NCI-H187 treated with DMSO at 0.1 percent for 48 hours (cell line): Measurements from ENCODE around the gene LRTM2.

ENCODE experiments used
- DNase-seq: peaks from one replicate; lab custom pipeline; 2025; lab: John Stamatoyannopoulos, UW

LRTM2 gene

DNA sequence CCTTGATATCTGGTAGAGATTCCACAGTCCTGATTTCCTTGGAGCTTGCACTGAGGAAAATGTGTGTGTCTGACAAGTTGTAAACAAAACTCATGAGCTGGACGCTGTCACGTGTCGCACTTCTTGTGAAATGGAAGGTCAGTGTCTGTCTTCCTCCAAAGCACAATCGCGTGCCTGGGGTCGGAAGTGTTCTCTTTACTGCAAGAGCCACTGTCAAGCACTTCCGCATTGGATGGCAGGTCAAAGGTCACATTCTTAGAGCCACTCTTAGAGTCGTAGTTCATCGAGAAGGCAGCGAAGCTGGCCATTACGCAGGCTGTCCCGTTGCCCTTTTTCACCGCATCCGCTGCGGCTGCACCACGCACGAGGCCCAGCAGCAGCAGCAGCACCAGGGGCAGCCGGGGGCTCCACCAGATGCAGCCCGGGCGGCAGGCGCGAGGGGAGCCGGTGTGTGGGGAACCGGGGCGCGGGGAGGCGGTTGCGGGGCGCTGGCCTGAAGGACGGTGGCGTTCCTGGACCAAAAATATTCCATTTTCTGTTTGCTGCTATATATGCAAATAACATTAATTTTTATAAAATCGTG is 45.0 kb downstream of the LRTM2 start:
- DNase-seq: no peak

DNA sequence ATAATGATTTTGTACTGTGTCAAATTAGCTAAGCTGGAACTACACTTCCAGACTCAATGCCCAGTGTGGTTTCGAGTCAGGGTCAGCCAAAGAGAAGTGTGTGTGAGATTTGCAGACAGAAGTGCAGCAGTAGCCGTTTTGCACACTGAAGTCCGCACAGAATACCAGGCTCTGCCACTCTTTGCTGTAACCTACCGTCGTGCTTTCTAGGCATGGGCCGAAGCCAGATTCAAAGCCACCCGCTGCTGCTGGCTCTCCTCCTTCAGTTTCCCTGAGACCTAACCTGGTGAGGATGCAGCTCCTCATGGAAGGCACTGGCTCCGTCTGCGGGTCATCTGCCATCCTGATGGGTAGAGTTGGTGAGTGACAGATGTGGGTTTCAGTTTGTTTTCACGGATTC is 48.8 kb downstream of the LRTM2 start:
- DNase-seq: no peak

DNA sequence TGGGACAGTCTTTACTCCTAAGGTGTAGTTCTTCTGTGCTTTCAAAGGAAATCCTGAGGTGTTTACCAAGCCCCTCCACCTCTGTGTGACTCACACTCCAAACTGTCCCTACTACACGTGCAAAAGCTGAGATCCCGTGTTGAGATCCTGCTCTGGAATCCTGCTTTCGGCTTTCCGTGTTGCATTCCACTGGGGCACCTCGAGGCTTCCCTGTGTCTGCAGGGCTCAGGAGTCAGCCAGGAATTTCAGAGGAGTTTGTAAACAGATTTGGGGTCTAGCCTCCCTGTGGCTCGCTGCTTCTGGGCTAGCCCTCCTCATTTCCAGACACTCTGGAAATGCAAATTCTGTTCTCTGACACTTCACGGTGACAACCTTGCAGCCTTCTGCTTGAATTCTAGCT is 49.7 kb downstream of the LRTM2 start:
- DNase-seq: no peak

DNA sequence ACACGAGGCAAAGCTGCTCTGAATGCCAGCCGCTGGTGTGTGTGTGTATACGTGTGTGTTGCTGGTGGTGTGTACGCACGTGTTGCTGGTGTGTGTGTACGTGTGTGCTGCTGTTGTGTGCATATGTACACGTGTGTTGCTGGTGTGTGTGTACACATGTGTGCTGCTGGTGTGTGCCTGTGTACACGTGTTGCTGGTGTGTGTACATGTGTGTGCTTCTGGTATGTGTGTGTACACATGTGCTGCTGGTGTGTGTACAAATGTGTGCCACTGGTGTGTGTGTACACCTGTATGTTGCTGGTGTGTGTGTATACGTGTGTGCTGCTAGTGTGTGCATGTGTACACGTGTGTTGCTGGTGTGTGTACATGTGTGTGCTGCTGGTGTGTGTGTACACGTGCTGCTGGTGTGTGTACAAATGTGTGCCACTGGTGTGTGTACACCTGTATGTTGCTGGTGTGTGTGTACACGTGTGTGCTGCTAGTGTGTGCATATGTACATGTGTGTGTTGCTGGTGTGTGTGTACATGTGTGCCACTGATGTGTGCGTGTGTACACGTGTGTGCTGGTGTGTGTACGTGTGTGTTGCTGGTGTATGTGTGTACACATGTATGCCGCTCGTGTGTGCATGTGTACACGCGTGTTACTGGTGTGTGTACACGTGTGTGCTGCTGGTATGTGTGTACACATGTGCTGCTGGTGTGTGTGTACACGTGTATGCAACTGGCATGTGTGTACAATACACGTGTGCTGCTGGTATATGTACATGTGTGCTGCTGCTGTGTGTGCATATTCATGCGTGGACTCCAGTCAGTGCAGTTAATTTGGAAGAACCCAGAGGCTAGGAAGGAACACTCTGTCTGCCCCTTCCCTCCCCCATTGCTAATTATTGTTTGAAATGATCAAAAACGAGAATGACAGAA is 50.9 kb downstream of the LRTM2 start:
- DNase-seq: no peak

DNA sequence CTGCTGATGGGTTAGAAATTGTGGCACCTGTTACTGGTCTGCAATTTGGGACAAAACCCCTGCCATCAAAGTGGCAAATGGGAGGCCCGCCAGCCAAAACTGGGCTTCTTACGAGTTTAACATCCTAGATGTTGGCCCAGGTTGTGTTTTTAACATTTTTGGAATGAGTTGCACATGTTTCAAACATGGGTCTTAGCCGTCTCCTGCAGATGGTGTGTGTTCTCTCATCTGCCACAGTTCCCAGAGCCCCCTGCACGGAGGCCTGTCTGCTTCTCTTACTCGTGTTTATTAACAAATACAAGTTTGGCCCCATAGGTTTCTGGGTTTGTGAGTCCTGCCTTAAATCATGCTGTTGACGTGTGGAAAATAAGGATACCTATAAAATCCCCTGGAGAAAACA is 51.6 kb downstream of the LRTM2 start:
- DNase-seq: no peak

DNA sequence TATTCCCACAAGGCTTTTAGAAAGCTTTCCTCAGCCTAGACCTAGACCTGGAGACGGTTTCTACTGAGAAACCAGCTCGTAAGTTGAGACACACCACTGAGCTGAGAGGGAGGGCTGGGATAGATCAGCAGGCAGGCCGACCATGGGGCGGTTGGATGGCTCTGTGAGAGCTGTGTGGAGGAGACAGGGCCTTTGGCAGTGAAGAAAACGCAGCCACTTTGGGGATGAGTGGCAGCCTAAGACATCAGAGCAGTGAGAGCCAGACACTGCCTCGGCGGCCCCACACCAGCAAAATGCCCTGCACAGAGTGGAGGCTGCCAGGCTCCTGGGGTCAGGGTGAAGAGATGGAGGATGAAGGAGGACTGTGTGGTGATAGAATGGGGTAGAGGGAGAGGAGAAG is 52.1 kb downstream of the LRTM2 start:
- DNase-seq: no peak

DNA sequence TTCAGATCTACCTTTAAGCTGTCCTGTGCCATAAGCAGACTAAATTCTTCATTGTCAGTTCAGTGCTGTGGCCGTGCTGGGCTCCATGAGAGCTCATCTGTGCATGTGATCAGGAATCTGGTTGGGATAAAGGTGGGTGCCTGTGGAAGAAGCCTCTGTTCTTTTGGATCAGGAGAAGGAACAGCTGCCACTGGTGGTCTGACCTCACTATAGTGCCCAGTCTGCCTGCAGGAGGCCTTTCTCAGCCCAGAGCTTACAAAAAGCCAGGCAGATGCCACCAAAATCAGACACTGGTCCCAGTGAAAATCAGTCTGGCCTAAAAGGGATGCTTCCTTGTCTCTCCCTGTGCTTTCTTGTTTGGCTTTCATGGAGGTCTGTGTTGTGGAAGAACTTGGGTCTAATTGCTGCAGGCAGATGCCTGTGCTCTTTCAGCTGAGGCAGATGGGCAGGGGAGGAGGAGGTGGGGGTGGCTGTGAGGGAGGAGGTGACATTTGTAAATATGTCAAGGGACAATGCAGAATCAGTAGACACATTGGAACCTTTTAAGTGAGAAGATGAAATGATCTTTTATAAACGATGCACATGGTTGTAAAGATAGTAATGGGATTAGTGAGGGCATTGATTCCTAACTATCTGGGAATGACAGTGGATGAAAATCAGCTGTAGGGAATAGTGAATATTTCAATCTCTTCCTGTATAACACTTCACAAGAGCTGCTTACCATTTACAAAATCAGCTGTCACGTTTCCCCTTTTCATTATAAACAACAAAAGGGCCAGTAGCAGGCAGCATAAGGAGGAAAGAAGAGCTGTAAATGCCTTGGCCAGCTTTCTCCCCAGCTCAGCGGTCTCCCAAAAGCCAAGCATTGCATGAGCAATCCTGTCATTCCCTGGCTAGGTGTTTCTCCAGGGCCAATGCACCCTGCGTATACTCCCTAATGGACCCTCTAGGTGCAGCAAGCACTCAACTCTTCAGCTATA is 53.5 kb downstream of the LRTM2 start:
- DNase-seq: no peak

DNA sequence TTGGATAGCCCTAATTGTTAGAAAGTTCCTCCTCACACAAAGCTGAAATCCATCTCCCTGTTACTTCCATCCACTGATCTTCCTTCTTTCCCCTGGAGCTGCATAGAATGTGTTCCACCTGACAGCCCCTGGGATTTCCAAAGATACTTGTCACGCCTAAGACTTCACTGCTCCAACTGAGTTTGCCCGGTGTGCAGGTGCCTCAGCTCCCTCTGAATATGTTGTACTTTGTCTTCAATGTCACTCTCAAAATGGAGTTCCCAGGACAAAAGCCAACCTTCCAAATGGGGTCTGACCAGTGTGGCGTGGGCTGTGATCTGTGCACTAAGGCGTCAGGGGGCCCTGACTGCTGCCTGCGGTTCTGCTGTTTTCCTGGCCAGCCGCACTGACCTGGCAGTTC is 55.2 kb downstream of the LRTM2 start:
- DNase-seq: no peak

DNA sequence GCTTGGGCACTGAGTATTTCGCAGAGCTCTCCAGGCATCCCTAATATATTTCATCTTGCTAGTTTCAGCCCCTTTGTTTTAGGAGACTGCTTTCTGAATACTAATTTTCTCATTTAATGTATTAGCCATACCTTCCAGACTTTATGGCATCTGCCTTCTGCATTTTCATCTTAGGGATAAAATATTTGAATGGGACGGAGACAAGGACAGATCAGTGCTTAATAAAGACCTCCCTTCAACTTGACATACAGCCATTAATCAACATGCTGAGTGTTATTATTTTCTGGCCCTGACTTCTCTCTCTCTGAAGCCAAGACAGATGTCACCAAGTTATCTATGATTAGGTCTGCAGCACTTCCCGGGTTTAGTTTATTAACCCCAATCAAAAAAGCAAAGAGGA is 55.7 kb downstream of the LRTM2 start:
- no peak for DNase-seq

DNA sequence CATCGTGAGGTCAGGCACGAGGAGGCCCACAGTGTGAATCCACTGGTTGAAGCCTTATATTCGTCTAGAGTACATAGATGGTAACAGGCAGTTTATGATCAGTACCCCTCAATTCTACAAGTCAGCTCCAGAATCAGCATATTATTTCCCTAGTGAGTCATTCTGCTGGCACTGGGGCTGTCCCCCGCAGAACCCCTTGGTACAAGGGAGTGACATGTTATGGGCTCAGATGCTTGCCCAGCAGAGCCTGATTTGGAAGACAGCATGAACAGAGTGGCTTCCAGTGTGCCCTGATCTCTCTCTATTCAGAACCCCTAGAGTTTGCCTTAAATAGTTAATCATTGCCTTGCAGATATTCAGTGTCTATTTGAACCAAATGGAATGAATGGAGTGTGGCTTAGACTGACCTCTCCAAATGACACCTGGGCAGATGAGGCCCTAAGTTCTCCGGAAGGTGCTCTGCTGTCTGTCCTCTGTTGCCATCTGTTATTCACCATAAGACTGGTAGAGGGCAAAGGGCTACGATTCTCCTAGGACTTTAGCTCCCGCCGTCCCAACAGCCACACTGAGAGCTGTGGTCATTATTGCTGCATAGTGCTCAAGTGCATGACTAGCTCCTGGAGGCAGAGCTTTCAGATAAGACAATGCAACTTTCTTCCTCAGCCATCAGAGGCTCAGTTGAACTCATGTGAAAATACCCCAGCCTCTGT is 57.0 kb downstream of the LRTM2 start:
- DNase-seq: no peak

DNA sequence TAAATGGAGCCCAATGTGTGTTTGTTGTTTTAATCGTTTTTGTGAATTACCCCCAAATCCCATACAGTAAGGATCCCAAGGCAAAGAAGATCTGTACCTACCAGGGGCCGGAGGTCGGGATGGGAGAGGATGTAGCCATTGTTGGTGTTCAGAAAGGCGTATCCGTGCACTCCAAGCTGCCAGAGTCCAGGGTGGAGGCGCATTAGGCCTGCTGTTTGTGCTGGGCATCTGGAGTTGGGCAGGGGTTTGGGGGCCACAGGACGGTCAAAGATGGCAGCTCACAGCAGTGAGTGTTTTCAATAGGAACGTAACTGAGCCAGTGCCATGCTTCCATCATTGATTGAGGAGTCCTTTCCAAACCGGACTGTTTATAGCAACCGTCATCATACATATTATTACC is 57.8 kb downstream of the LRTM2 start:
- DNase-seq: no peak

DNA sequence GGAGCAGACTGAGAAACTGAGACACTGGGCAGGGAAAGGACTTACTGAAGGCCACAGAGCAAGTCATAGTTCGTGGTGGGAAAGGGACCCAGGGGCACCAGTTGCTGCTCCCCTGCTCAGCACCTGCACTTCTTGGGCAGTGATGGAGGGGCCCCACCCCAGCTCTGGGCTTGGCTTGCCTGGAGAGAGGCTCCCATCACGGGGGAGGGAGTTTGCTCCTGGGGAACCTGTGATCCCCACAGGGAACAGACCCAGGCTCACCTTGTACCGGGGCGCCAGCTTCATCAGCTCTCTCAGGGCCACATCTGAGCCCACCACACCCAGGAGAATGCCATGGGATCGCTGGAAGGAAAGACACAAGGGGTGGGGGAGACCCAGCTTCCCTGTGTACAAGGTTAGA is 58.3 kb downstream of the LRTM2 start:
- DNase-seq: no peak

DNA sequence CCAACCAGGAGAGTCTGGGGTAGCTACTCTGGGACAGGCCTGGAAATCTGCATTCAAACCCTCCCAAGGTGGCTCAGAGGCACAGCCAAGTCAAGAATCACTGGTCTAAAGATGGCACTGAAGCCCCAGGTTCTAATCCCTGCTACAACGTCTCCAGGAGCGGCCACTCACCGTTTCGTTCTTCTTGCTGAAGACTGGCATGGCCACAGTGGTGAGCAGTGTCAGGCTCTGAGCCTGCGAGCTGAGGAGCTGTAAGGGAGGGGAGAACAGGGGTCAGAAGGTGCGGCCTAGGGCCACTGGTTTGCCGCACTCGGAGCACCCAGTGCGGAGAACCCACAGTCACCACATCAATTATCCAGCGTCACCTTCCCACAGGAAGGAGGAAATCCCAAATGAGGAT is 59.3 kb downstream of the LRTM2 start:
- DNase-seq: no peak

DNA sequence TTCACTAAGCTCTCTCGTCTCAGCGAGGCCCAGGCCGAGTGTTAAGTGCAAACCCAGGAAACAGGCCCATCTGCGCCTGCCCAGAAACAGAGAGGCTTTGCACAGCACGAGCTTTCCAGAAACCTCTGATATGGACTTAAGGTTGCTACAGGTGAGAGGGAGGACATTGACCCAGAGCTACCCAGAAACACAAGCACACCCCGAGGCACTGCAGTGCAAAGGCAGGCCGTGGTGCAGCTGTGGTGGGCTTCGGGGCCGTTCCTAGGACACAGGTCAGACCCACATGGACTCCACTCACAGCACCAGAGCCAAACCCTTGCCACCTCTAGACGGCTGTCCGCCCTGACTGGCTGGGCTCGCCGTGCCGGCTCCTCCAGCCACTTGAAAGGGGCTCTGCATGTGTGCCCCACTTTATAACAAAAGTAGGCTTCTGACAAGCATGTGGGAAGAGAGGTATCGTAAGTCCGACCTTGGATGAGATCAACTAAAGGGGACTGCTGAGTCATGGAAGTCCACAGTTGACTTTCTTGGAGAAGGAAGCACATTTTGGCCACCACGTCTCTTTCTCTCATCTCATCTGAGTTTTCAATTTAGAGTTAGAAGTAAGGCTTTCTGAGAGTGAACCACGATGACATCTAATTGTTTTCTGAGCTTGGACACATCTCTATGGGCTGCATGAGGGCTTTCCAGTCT is 59.9 kb downstream of the LRTM2 start:
- DNase-seq: no peak

DNA sequence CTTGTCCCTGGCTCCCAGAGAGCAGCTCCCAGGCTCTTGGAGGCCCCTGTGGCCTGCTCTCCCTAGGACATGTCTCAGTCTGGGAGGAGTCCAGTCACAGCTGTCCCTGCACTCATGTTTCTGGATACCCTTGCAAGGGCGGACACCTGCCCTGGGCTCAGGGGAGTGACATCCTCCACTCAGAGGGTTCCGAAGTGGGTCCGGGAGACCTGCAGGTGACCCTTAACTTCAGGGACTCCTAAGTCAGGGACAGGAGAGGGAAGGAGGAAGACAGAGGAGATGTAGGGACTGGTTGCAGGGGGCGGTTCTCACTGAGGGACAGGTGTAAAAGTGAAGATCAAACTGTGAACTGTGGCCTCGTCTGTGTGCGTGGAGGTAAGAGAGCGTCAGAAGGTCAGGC is 60.5 kb downstream of the LRTM2 start:
- DNase-seq: no peak

DNA sequence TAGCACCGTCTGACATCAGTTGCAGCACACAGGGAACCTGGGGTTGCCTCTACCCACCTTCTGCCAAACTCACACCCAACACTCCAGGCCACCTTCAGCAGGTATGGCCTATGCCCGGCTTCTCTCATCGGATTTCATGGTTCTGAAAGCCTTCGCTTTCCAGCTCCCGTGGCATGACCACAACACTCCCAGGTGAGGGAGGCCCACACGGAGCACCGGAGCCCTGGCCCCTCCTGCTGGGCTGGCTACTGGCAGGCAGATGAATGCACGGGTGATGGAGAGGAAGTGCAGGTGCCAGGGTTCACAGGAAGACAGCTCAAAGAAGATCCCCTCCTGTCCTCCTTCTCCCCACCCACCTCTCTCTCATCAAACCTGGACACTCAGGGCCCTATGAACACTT is 60.9 kb downstream of the LRTM2 start:
- no peak for DNase-seq

DNA sequence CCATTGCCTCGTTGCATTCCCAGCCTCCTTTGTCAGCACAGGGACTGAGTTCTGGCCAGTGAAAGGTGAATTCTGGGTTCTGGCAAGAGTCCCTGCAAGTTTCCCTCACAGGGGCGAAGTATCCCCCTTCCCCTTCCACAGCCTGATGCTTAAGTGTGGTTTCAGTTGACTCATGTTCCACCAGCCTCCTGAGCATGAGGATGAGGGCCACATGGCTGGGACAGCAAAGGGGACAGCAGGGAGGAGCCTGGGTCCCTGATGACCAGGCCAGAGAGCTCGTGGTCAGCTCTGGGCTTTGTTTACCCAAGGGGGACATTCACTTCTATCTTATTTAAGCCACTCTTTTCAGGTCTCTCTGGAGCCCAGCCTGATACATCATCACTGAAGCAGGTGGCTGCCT is 61.6 kb downstream of the LRTM2 start:
- DNase-seq: no peak

DNA sequence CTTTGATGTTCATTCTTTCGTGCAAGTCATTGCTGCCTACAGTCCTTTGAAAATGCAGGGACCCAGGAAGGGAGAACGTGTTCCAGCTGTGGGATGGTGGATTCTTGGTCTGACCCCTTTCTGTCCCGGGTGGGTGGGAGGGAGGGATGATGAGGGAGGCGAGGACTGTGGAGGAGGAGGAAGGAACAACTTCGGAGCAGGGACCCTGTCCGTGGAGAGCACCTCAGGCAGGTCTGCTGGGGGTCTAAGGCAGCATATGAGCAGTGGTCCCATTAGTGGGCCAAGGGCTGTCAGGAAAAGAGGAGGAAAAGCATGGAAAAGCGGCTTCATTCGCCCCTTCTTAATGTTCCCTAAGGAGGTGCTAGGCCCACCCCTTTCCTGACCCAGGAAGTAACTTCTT is 62.0 kb downstream of the LRTM2 start:
- no peak for DNase-seq

DNA sequence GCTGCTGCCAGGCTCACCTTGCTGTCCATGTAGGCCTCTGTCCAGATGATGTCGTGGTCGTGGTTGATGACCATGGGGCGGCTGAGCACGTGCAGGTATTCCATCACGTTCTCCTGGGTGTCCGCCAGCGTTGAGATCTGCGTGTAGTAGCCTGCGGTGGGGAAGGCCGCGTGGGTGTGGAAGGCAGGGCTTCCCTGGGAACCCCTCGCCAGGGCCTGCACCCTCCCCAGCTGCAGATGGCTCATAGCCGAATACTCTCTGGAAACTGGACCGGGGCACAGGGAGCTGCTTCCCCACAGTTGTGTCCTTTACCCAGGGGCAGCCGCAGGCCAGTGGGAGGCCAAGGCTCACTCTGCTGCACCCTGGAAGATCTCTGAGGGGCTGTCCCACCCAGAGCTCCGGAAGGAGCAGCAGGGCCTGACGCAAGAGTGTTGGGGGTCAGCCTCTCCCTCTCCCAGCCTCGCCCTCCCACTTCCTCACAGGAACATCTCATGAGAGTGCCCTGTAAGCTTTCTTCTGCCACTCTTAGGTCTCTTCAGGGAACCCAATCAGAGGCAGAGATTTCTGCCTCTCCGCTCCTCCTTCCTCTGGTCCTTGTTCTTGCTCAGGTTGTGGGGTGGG is 62.6 kb downstream of the LRTM2 start:
- no peak for DNase-seq

DNA sequence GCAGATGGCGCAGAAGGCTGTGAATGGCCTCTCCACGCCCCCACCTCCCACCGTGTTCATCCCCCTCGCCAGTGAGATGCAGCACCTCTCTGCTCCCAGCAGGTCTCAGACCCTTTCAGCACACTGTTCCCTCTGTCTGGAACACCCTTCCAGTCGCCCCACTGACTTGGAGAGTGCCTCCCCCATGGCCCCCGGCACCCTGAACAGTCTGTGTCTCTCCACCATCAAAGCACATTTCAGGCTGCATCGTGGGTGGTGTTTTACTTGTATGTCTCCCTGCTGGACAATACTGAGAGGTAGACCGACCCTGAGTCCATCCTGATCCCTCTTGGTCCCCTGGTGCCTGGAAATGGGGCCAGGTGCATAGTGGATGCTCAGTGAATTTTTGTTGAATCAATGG is 63.1 kb downstream of the LRTM2 start:
- no peak for DNase-seq

DNA sequence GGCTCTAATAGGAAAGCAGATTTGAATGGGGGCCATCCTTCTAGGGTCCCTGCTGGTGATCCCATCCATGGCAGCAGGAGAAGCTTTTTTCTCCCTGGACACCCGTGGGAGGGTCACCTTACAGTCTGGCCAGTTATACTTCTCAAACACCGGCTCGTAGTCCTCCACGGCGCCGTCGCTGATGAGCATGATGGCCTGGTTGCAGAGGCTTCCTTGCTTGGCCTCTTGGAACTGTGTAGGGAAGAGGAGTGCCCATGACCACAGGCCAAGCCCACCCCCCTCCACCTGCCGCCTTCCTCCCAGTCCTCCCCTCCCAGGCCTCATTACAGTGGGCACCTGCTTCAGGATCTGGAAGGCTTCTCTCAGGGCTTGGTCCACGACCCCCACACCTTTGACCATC is 64.3 kb downstream of the LRTM2 start:
- DNase-seq: no peak
